HG02981 (cell line): ENCODE measurements around the gene GRID1.

Experiments used
- ATAC-seq: cut with Tn5 transposase; IDR thresholded peaks from one replicate; pipeline ENCODE4 v1.9.1; 2021; ENCODE audit warnings: mild to moderate bottlenecking, moderate library complexity; ENCODE audit not compliant: unreplicated experiment

The GRID1 gene

GRCh38 chr10:86199041-86199440 lies 167.6 kb downstream of the GRID1 start:
- no peak for ATAC-seq

- no peak for ATAC-seq
Observed at GRCh38 chr10:86198271-86198670, 168.3 kb downstream of the GRID1 start.

- no peak for ATAC-seq
Observed at GRCh38 chr10:86197166-86197790, 169.3 kb downstream of the GRID1 start.

DNA sequence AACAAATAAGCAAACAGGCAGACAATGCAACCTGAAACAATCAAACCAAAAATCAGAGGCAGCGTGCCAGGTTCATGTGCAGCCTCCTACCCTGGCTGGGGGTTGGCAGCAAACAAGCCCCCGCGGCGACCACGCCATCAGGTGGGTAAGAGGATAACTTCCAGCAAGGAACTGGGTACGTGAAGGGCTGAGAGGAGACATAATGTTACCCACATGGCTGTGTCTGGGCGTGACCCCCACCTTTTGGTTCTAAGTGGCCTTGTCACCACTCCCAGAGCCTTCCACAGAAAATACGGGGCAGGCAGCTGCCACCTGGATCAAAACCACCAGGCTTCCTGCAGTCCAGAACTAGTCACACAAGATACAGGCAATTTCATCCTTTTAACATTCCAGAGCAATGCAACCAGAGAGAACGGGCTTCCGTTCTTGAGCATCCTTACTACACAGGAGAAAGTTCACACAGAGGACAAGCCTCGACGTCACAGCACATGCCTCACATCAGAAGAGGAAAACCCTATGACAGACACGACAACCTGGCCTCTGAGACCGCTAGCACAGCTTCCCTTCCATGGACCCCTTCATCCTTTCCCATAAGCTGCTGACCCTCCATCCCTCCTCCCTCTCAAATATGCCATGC lies 171.0 kb downstream of the GRID1 start:
- no peak for ATAC-seq

DNA sequence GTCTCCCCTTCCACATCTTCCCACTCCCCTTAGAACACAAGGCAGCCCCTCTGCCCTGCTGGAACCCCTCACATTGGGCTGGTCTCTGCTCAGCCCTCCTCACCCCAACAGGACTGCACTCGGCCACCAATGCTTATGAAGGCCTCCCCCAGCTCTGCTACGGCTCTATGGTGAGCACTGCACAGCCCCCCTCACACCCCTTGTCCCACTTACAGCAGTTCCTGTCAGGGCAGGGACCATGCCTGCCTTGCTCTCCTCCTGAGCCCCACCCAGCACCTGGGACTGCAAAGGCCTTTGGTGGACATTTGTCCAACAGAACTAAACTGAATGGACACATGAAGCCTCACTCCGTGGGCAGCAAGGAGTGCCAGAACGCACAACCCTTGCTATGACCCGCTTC lies 171.9 kb downstream of the GRID1 start:
- no peak for ATAC-seq

DNA sequence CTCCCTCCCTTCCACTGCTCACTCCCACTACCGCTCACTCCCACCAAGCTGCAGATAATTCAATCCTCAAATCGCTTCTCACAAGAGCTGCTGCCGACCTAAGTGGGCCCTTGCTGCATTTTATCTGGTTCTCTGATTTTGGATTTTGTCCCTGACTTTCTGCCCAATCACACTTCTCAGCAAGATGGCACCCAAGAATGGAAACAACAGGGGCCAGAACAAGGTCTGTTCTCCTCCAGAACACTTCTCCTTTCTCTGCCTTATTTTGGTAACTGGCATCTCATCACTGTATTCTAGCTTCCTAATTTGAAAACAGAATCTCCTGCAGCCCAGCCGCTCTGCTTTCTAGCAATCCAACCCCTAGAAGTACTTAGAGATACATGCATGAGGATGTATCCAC lies 172.8 kb downstream of the GRID1 start:
- no peak for ATAC-seq

DNA sequence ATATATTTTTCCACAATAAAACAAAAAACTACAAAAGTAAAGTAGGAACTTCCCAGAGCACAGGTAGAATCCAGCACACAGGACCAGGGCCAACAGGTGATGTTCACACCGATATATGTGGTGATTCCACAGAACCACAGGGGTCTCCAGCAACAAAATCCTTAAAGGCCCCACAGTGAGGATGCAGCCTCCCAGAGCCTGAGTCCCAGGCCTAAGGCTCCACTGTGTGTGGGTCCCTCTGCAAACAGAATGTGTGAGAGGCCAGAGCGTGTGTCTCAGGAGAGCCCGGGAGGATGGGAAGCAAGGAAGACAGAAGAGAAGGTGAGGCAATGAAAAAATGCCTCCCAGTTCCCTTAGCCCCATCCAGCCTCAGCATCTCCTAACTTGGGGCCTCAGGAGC lies 173.9 kb downstream of the GRID1 start:
- no peak for ATAC-seq

DNA sequence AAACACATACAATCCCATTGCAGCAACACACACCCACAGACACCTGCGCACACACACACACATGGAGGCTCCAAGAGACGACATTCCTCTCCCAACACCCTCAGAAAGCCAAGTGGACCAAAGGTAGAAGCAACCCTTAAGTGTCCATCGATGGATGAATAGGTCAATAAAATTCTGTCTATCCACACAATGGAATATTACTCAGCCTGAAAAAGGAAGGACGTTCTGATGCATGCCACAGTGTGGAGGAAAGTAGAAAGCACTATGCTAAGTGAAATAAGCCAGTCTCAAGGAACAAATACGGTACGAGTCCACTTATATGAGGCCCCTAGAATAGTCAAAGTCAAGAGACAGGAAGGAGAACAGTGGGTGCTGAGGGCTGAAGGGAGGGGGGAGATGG lies 174.4 kb downstream of the GRID1 start:
- no peak for ATAC-seq

GRCh38 chr10:86191686-86192085 lies 174.9 kb downstream of the GRID1 start:
- ATAC-seq, result no peak

- ATAC-seq, result no peak
Observed at GRCh38 chr10:86191166-86191565, 175.4 kb downstream of the GRID1 start.

- no peak for ATAC-seq
Observed at GRCh38 chr10:86190291-86190690, 176.3 kb downstream of the GRID1 start.

- no peak for ATAC-seq
Observed at GRCh38 chr10:86189891-86190290, 176.7 kb downstream of the GRID1 start.

- ATAC-seq, result no peak
Observed at GRCh38 chr10:86188796-86189558, 177.6 kb downstream of the GRID1 start.

GRCh38 chr10:86188326-86188725 lies 178.3 kb downstream of the GRID1 start:
- ATAC-seq, result no peak

DNA sequence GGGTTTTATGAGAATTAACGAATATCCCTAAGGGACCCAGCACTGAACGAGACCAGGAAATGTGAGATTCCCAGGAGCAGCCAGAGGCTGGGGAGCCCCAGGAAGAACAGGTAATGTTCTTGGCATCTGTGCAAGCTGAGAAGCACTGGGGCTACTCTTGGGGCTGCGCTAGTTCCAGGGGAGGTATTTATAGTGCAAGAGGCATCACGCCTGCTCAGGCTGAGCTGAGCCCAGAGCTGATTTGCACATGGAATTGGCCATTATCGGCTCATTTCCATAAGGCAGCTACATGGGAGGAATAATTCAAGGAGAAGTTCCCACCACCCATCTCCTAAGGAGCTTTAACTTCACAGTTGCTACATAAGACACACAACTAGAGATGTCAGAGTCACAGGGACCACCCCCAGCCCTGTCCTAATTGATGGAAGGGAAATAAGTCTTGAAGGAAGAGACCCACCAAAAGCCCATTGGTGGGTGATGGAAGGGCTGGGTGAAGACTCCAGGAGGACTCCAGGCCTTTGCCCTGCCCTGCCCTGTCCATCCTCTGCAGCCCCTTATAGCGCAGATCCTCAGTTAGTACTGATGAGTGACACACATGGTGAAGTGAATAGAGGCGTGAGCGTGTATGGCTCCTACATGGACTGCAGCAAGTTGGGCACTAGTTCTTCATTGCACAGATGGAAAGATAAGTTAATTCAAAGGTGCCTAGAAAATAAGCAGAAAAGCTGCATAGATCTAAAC lies 178.9 kb downstream of the GRID1 start:
- no peak for ATAC-seq

GRCh38 chr10:86186633-86187032 lies 180.0 kb downstream of the GRID1 start:
- no peak for ATAC-seq

DNA sequence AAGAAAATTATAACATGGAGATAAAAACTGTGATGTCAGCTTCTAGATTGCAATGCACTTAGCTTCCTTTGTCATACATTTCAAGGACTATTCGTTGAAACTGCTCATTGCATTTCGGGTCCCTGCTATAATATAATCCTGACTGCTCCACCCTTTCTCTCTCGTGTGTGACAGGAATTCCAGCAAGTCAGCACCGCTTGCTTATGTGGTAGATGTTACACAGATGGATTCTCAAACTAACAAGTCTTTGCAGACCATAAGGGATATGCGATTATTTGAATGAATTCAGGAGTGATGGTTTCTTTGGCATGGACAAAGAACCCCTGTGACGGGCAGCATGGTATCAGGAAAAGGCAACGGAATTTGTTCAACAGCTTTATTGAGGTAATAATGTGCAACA lies 184.0 kb downstream of the GRID1 start:
- no peak for ATAC-seq

DNA sequence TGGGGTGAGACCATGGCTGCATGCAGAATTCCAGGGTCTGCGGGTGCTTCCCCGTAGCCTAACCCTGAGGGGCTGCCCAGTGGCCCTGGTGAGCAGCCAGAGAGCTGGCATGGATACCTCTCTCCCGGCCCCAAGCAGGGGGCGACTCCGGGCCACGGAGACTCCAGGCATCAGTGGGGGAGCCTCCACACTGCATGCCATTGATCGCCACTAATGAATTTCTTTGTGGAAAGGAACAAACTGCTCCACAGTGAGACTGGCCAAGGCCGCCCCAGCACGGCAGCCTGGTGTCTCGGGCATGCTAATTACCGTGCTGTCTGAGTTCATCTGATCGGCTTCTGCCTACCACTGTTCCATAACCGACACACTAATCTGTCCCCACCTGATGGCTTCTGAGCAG lies 184.4 kb downstream of the GRID1 start:
- ATAC-seq, result no peak

DNA sequence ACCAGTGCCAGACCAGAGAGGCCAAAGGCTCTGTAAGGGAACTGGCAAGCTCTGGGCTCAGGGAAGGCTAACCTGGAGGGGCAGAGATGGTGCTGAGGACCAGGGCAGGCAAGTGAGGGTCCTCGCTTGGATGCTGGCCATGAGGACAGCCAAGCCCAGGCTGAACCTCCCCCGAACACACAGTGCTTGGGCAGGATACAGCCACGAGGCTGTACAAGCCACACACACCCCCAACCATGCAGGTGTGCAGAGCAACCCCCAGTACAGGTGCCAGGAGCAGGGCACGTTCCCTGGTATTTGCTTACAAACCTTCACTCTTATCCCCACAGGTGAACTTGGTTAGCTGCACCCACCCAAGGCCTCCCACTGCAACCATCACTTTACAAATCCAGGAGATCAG lies 185.7 kb downstream of the GRID1 start:
- no peak for ATAC-seq

DNA sequence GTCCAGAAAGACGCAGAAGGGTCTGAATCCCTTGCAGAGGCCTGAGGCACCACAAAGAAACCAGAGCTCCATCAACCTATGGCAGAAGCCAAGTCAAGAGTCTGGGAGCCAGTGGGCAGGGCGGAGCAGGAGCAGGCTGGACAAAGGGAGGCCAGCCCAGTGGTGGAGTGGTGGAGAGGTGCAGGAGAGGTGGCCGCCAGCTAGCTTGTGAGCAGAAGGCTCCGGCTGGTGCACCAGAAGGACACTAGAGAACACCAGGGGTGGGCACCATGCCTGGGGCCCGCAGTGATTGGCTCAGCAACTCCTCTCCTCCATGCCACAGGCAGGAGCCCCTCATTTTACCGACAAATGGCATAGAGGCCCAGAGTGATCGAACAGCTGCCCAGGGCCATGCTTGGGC lies 186.6 kb downstream of the GRID1 start:
- ATAC-seq, result no peak

- ATAC-seq, result no peak
Observed at GRCh38 chr10:86179153-86179524, 187.5 kb downstream of the GRID1 start.
